OCI-LY1 (cell line): ENCODE data around the gene LGALS9B.
"Not testable (repeated sequence)": the region's sequence is repeated elsewhere in the genome, so short reads cannot be mapped to it uniquely, and the experiment has no call there.

ENCODE experiments used
- EZH2 ChIP-seq: fragments of 200-600 bp; sonication (generic), shearing (Covaris generic); IDR thresholded peaks from 2 replicates; pipeline ENCODE4 v1.8.0; 2017; ENCODE audit warnings: borderline replicate concordance, mixed run types, mild to moderate bottlenecking, antibody characterized with exemption, low read length, moderate library complexity, mixed read lengths
- TF ChIP-seq, protein P1 (sequence below): fragments of 200-600 bp; sonication (generic), shearing (Covaris generic); IDR thresholded peaks from 2 replicates; pipeline ENCODE4 v1.5.1; 2017; ENCODE audit warnings: mild to moderate bottlenecking, antibody characterized with exemption, low read length, moderate library complexity, mixed read lengths

DNA sequence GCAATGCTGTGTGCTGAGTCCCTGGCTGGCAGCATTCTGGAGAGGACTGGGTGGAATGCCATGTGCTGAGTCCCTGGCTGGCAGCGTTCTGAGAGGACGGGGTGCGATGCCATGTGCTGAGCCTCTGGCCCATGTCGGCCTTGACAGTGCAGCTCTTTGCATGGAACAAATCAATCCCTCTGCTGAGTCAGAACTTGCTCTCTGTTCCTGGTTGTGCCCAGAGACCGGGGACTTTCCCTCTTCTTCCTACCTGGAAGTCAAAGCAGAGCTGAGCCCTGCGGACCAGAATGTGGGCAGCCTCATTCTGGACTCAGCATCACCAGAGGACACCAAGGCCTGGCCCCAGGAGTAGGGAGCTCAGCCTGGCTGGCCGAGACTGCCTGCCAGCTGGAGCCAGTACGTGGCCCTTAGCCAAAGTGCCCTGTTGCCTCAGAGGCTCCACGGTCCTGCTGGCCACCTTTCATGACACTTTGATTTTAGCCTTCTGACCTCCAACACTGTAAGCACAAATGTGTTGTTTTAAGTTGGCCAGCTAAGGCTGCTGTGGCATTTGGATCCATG is 2.4 kb downstream of the LGALS9B start:
- TF ChIP-seq, protein P1, sequence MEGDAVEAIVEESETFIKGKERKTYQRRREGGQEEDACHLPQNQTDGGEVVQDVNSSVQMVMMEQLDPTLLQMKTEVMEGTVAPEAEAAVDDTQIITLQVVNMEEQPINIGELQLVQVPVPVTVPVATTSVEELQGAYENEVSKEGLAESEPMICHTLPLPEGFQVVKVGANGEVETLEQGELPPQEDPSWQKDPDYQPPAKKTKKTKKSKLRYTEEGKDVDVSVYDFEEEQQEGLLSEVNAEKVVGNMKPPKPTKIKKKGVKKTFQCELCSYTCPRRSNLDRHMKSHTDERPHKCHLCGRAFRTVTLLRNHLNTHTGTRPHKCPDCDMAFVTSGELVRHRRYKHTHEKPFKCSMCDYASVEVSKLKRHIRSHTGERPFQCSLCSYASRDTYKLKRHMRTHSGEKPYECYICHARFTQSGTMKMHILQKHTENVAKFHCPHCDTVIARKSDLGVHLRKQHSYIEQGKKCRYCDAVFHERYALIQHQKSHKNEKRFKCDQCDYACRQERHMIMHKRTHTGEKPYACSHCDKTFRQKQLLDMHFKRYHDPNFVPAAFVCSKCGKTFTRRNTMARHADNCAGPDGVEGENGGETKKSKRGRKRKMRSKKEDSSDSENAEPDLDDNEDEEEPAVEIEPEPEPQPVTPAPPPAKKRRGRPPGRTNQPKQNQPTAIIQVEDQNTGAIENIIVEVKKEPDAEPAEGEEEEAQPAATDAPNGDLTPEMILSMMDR: not testable (repeated sequence)
- TF ChIP-seq EZH2: not testable (repeated sequence)
